ENCODE results near the gene SLC6A5. TPM values are rescaled to one million over a fixed set of nuclear protein-coding genes. Genes with fewer than 3 reads are reported as not detected.
A peak's percentile ranks its signal among the peaks of the same experiment; 100 is the strongest.

SLC6A5 gene
- total RNA-seq, 4 donors from 2014 or later: not detected

DNA sequence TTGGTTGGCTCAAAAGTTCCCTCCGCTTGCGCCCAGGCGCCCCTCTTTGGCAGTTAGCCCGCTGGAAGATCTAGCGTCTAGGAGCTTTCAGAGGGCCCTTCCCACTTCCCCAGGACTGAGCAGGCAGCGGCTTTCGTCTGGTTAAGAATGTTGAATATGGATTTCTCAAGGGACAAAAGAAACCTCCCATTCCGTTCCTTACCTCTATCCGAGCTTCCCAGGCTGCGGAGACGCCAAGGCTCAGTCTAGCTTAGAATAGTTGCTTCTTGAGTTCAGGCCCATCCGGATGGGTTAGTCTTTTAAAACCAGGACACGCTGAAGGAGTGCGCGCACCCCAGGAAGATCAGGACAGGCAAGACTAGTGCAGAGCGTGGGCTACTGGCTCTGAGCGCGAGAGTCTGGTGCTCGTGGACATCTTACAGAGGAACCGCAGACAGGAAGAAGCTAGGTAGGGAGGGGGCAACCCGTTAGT, 71.6 kb downstream of the SLC6A5 start:
- no peaks in the 10 kb centered on the region for H3K9me3 ChIP-seq
- DNase-seq (ENCODE audit: extremely low spot score): peak; percentile 45
- H3K27me3 ChIP-seq: peaks cover 0 to 91% (median 19%) of the 10 kb centered on the region in 4 donors
- no peaks in the 10 kb centered on the region for H3K36me3 ChIP-seq
- WGBS: 31% methylated on average over 21 of the region's 21 CpGs
- no peak overlapping the region for H3K27ac ChIP-seq (replicated peaks in 1 of 4)
- intact Hi-C loops (cut with DNase I): no loop called here
- peaks cover 0 to 21% (median 17%) of the 10 kb centered on the region in 4 donors for H3K4me1 ChIP-seq
- H3K4me3 ChIP-seq: no peak overlapping the region
- TF ChIP-seq POLR2A (IDR thresholded peaks at IDR 0.05; ENCODE audit: low read depth): no peak
- TF ChIP-seq, protein P1, sequence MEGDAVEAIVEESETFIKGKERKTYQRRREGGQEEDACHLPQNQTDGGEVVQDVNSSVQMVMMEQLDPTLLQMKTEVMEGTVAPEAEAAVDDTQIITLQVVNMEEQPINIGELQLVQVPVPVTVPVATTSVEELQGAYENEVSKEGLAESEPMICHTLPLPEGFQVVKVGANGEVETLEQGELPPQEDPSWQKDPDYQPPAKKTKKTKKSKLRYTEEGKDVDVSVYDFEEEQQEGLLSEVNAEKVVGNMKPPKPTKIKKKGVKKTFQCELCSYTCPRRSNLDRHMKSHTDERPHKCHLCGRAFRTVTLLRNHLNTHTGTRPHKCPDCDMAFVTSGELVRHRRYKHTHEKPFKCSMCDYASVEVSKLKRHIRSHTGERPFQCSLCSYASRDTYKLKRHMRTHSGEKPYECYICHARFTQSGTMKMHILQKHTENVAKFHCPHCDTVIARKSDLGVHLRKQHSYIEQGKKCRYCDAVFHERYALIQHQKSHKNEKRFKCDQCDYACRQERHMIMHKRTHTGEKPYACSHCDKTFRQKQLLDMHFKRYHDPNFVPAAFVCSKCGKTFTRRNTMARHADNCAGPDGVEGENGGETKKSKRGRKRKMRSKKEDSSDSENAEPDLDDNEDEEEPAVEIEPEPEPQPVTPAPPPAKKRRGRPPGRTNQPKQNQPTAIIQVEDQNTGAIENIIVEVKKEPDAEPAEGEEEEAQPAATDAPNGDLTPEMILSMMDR (IDR thresholded peaks at IDR 0.05): no peak
- TF ChIP-seq POLR2AphosphoS5 (IDR thresholded peaks at IDR 0.05): no peak
- TF ChIP-seq EP300 (IDR thresholded peaks at IDR 0.05): no peak

DNA sequence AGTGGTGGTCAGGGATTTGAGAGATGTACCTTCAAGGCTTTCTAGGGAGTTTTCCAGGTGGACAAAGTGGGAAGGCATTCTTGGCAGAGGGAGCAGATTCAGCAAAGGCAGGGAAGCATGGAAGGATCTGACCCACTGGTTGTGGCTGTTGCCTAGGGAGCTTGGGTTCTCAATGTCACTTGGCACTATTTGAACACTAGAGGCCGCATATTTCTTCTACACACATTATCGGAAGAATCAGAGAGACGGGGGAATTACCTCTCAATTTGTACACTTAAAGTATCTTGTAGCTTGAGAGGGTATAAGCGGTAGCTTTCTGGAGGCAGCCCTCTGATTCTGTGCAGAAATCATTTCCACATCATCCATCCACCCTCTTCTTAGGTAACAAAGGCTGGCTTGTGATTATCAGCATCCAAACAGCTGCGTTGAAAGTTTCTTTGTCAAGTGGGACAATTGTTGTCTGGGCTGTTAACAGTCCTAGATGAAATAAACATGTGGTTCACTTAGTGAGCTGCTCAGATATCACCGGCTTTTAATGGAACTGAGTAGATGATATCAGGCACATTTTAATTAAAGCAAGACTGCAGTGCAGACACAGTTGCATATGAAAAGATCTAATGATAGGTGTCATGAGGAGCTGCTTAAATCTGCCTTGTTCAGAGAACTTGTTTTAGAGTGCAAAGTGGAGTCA, 72.6 kb downstream of the SLC6A5 start:
- TF ChIP-seq EP300 (IDR thresholded peaks at IDR 0.05) (no peak), POLR2AphosphoS5 (IDR thresholded peaks at IDR 0.05) (no peak), POLR2A (IDR thresholded peaks at IDR 0.05; ENCODE audit: low read depth) (no peak)
- TF ChIP-seq, protein P1 (IDR thresholded peaks at IDR 0.05): peak in 1 of 3 experiments; percentile 7
- H3K36me3 ChIP-seq: no peaks in the 10 kb centered on the region
- intact Hi-C loops (cut with DNase I): no loop called here
- peaks cover 0 to 21% (median 17%) of the 10 kb centered on the region in 4 donors for H3K4me1 ChIP-seq
- no peaks in the 10 kb centered on the region for H3K9me3 ChIP-seq
- no peak overlapping the region for H3K4me3 ChIP-seq
- H3K27ac ChIP-seq (replicated peaks in 1 of 4): no peak overlapping the region
- peaks cover 0 to 86% (median 19%) of the 10 kb centered on the region in 4 donors for H3K27me3 ChIP-seq
- WGBS: 42% methylated on average over 6 of the region's 6 CpGs
- DNase-seq (ENCODE audit: extremely low spot score): peak; percentile 37

DNA sequence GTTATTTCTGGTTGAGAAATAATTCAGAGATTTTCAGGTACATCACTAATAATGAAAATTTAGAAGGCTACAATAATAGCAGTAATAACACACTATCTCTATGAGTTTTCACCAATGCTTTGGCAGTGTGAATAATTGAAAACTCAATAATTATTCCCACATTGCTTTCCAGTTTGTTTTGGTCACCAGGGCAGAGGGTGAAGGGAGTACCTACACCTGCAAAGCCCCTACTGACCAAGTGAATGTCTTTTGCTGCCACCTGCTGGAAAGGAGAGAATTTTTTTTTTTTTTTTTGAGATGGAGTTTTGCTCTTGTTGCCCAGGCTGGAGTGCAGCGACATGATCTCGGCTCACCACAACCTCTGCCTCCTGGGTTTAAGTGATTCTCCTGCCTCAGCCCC, 73.2 kb downstream of the SLC6A5 start:
- TF ChIP-seq POLR2A (IDR thresholded peaks at IDR 0.05; ENCODE audit: low read depth): no peak
- TF ChIP-seq EP300 (IDR thresholded peaks at IDR 0.05): no peak
- TF ChIP-seq, protein P1 (IDR thresholded peaks at IDR 0.05): peak in 2 of 3 experiments; percentile 21 to 27
- no peak for TF ChIP-seq POLR2AphosphoS5 (IDR thresholded peaks at IDR 0.05)
- WGBS: 27% methylated on average over 2 of the region's 2 CpGs
- H3K4me3 ChIP-seq: no peak overlapping the region
- no peak overlapping the region for H3K27ac ChIP-seq (replicated peaks in 1 of 4)
- peaks cover 0 to 21% (median 17%) of the 10 kb centered on the region in 4 donors for H3K4me1 ChIP-seq
- H3K9me3 ChIP-seq: no peaks in the 10 kb centered on the region
- H3K27me3 ChIP-seq: peaks cover 0 to 81% (median 19%) of the 10 kb centered on the region in 4 donors
- H3K36me3 ChIP-seq: no peaks in the 10 kb centered on the region
- intact Hi-C loops (cut with DNase I): no loop called here
- no peak for DNase-seq (ENCODE audit: extremely low spot score)

DNA sequence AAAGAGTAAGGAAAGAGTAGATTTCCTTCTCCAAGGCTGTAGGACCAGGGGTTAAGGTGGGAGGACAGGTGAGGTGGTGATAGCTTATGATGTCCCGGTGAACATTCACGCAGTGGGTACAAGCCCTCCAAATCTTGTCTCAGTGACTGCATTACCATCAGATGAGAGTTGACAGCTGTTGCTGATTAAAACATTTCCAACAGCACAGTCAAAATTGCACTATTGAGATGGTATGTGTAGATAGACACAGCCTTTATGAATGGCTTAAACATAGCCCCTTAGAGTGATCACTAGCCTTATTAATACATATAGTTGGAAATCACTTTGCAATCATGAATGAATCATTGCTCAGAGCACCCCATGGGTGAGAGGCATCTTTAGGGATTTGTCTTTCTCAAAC, 77.2 kb downstream of the SLC6A5 start:
- H3K4me3 ChIP-seq: no peak overlapping the region
- H3K27me3 ChIP-seq: peaks cover 0 to 40% (median 0%) of the 10 kb centered on the region in 4 donors
- no peaks in the 10 kb centered on the region for H3K4me1 ChIP-seq
- TF ChIP-seq POLR2AphosphoS5 (IDR thresholded peaks at IDR 0.05): no peak
- TF ChIP-seq EP300 (IDR thresholded peaks at IDR 0.05): no peak
- TF ChIP-seq, protein P1 (IDR thresholded peaks at IDR 0.05): no peak
- TF ChIP-seq POLR2A (IDR thresholded peaks at IDR 0.05; ENCODE audit: low read depth): no peak
- WGBS: 86% methylated on average over 2 of the region's 2 CpGs
- peaks cover 0 to 8% (median 0%) of the 10 kb centered on the region in 4 donors for H3K9me3 ChIP-seq
- intact Hi-C loops (cut with DNase I): no loop called here
- no peaks in the 10 kb centered on the region for H3K36me3 ChIP-seq
- no peak for DNase-seq (ENCODE audit: extremely low spot score)
- no peak overlapping the region for H3K27ac ChIP-seq (replicated peaks in 1 of 4)
